AG04449 (cell line): Measurements from ENCODE around the gene MARK2.
"Not testable (repeated sequence)": the region's sequence is repeated elsewhere in the genome, so short reads cannot be mapped to it uniquely, and the experiment has no call there.

ENCODE experiments used
- CTCF ChIA-PET: fragments of 350-600 bp; formaldehyde crosslinking; extraction: SDS; loops from one replicate; lab custom pipeline; 2021; ENCODE audit warnings: antibody characterized with exemption; lab: Yijun Ruan, JAX
- POLR2A ChIA-PET: fragments of 400-600, 350-600 bp; formaldehyde crosslinking; extraction: SDS; loops from one replicate; lab custom pipeline; 2020; ENCODE audit warnings: antibody characterized with exemption, inconsistent platforms; lab: Yijun Ruan, JAX
- DNase-seq: peaks from one replicate; pipeline ENCODE4 v3.0.0-alpha.2; 2010; ENCODE audit warnings: low read depth, low spot score
- H3K4me3 ChIP-seq: 2 replicates; pipeline ENCODE4 v1.5.1; 2011; ENCODE audit warnings: low read depth, mild to moderate bottlenecking, control low read depth, low read length
- TF ChIP-seq, protein P1 (sequence below): IDR thresholded peaks from one replicate; pipeline ENCODE4 v1.5.1; 2011; ENCODE audit warnings: mild to moderate bottlenecking, moderate library complexity, low read length, control low read depth, inconsistent platforms; ENCODE audit not compliant: insufficient read depth; ENCODE audit errors: missing control alignments

MARK2 gene

DNA sequence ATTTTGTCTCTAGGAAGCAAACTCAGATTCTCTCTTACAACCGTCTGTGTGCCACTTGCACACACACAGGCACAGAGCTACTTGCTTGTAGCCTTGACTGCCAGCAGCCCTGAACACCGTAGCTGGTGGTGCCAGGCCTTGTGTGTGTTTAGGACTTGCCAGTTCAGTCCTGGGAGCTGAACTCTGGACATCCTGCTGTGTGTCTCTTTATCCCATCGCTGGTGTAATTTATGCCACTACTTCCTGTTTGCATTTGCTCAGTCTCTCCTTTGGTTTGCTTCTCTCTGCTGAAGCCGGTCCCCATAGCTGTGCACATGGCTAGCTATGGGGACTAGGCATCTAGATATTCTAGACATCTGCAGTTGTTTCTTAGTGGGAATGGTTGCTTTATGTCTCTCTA, 24.0 kb downstream of the MARK2 start:
- TF ChIP-seq, protein P1, sequence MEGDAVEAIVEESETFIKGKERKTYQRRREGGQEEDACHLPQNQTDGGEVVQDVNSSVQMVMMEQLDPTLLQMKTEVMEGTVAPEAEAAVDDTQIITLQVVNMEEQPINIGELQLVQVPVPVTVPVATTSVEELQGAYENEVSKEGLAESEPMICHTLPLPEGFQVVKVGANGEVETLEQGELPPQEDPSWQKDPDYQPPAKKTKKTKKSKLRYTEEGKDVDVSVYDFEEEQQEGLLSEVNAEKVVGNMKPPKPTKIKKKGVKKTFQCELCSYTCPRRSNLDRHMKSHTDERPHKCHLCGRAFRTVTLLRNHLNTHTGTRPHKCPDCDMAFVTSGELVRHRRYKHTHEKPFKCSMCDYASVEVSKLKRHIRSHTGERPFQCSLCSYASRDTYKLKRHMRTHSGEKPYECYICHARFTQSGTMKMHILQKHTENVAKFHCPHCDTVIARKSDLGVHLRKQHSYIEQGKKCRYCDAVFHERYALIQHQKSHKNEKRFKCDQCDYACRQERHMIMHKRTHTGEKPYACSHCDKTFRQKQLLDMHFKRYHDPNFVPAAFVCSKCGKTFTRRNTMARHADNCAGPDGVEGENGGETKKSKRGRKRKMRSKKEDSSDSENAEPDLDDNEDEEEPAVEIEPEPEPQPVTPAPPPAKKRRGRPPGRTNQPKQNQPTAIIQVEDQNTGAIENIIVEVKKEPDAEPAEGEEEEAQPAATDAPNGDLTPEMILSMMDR, result no peak
- ChIA-PET CTCF (interaction anchor here (1.0 to 3.3 kb wide), 3 partner anchors 18 to 26 kb away, joined by 3 to 18 read pairs (median 5); no protein-coding TSS in a partner anchor), POLR2A (no interaction called here)
- H3K4me3 ChIP-seq, result no peak overlapping the region
- no peak for DNase-seq

DNA sequence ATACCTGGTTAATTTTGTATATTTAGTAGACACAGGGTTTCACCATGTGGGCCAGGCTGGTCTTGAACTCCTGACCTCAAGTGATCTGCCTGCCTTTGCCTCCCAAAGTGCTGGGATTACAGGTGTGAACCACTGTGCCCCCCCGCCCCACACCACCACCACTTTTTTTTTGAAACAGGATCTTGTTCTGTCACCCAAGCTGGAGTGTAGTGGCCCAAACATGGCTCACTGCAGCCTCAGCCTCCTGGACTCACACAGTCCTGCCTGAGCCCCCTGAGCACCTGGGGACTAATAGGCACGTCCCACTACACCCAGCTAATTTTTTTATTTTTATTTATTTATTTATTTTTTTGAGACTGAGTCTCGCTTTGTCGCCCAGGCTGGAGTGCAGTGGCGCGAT, 24.7 kb downstream of the MARK2 start:
- H3K4me3 ChIP-seq, DNase-seq, POLR2A ChIA-PET: not testable (repeated sequence)
- CTCF ChIA-PET, result interaction anchor here (1.4 to 3.3 kb wide), 2 partner anchors 19 to 27 kb away, joined by 5 to 18 read pairs; no protein-coding TSS in a partner anchor

DNA sequence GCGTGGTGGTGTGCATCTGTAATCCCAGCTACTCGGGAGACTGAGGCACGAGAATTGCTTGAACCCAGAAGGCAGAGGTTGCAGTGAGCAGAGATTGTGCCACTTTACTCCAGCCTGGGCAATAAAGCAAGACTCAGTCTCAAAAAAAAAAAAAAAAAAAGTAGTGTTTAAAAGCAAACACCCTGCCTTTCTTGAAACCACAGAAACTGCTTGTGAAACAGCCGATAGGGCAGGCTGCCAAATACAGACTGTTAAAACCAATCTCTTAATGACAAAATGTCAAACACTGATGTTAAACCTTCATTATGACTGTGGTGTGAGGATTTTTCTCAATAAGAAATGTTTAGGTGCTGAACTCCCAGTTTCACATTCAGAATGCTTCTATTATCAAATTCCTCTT, 27.3 kb downstream of the MARK2 start:
- H3K4me3 ChIP-seq, result no peak overlapping the region
- TF ChIP-seq, protein P1, result no peak
- ChIA-PET CTCF (interaction anchor here (1.0 to 2.5 kb wide), 3 partner anchors 9 to 79 kb away, joined by 3 to 11 read pairs (median 3); no protein-coding TSS in a partner anchor), POLR2A (no interaction called here)
- no peak for DNase-seq

DNA sequence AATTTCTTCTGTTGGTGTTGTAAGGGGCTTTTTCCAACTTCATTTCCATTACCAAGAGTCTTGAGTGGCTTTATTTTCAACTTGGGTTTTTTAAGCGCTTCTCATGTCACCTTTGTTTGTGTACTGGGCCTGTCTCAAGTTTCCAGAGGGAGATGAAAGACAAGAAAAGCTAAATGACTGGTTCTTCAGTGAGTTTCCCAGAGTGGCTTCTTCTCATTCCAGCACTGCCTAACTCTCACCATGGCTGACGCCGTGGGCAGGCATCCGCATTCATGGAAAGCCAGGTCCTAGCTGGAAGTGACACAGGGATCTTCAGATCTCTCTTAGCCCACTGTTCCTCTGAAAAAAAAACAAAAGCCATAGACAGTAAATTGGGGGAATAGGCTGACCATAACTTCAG, 28.6 kb downstream of the MARK2 start:
- CTCF ChIA-PET, result interaction anchor here (1.4 to 2.5 kb wide), 2 partner anchors 30 to 78 kb away, joined by 3 to 11 read pairs; no protein-coding TSS in a partner anchor
- POLR2A ChIA-PET, result no interaction called here

DNA sequence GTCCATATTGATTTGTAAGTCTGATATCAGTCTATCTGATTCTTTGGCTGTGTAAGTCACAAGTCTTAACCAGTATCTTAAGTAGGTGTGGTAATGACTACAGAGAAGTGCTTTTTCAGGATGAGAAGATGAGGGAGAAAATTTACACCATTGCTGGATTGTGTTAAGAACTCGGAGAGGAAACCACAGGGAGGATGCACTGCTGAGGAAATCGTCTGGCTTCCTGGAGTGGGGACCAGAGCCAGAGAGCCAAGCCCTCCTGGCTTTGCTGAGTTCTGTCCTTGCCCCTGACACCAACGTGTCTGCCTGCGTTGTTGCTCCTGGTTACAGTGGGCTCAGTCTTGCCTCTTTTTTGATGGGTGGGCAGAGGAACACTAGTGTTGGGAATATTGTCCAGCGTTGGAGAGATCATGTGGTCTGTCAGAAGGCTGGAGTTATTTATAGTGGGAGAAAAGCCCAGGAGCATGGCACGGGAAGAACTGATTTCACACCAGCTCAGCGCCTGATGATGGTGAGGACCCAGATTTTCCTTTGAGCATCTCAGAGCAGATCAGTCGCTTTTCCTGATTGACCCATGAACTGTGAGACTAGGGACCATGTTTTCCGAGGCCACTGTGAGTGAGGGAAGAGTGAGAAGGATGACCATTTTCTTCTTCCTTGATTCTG, 29.6 kb downstream of the MARK2 start:
- TF ChIP-seq, protein P1, result no peak
- CTCF ChIA-PET, result interaction anchor here (0.9 to 2.5 kb wide), 2 partner anchors 10 to 31 kb away, joined by 3 to 11 read pairs; no protein-coding TSS in a partner anchor
- POLR2A ChIA-PET, result no interaction called here
- no peak overlapping the region for H3K4me3 ChIP-seq
- no peak for DNase-seq

More for the DNA sequence above, 28.6 kb downstream of the MARK2 start:
- no peak overlapping the region for H3K4me3 ChIP-seq
- no peak for DNase-seq
- TF ChIP-seq, protein P1, result no peak

DNA sequence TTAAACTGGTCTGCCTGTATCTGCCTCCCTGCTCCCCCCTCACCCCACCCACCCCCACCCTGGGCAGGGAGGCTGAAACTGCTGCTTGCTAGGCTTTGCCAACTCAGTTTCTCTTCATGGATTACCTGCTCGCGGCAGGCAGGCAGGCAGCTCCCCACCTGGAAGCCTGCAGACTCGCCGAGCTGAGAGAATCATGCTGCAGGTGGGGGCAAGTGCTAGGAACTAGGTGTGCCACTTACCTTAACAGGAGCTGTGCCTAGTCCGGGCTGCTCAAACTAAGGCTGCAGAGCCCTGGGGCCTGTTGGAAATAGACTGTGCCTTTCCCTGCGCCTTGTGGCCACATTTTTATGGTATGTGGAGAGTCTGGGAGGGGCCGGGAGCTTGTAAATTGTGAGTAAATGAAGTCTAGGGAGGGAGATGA, 30.3 kb downstream of the MARK2 start:
- ChIA-PET POLR2A (no interaction called here), CTCF (interaction anchor here (1.0 kb wide), 1 partner anchor 48 kb away, joined by 3 read pairs; the partner anchor contains the start of gene RCOR2)
- TF ChIP-seq, protein P1, result no peak
- no peak for DNase-seq
- H3K4me3 ChIP-seq, result no peak overlapping the region
